ENCODE data around the gene HAND1.

HAND1 gene

DNA sequence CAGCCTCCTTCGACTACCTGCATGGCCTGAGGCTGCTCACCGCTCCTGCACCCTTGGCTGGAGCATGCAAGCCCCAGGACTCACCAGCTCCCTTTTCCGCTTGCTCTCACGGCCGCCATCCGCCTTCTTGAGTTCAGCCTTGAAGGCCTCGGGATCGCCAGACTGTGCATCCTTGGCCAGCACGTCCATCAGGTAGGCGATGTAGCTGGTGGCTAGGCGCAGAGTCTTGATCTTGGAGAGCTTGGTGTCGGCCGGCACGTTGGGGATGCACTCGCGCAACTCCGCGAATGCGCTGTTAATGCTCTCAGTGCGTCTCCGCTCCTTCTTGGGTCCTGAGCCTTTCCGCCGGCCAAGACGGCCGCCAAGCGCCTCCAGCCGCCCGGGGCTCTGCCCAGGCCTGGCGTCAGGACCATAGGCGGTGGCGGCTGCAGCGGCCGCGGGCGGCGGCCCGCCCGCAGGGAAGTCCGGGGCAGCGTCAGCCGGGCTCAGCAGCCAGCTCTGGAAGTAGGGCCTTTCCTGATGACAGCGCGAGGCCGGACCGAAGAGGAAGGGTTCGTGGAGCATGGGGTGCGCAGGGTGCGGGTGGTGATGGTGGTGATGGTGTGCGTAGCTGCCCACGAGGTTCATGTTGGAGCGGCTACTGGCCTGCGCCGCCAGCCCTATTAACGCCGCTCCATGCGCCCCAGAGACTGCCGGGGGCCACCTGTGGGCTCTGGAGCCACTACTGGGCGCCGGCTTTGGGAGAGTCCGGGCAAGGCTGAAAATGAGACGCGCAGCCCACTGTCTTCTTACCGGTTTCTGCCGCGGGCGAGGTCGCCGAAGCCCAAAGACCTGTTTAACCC lies 424 bp downstream of the HAND1 start:
- TF ChIP-seq, protein P1, sequence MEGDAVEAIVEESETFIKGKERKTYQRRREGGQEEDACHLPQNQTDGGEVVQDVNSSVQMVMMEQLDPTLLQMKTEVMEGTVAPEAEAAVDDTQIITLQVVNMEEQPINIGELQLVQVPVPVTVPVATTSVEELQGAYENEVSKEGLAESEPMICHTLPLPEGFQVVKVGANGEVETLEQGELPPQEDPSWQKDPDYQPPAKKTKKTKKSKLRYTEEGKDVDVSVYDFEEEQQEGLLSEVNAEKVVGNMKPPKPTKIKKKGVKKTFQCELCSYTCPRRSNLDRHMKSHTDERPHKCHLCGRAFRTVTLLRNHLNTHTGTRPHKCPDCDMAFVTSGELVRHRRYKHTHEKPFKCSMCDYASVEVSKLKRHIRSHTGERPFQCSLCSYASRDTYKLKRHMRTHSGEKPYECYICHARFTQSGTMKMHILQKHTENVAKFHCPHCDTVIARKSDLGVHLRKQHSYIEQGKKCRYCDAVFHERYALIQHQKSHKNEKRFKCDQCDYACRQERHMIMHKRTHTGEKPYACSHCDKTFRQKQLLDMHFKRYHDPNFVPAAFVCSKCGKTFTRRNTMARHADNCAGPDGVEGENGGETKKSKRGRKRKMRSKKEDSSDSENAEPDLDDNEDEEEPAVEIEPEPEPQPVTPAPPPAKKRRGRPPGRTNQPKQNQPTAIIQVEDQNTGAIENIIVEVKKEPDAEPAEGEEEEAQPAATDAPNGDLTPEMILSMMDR (IDR thresholded peaks at IDR 0.05) = no peak
- no peak overlapping the region for H3K27ac ChIP-seq
- peaks cover 100% of the 10 kb centered on the region for H3K27me3 ChIP-seq
- no peak overlapping the region for H3K4me3 ChIP-seq (ENCODE audit: low read depth in 1 of 2, low read length in 1 of 2)
- no peaks in the 10 kb centered on the region for H3K9me3 ChIP-seq
- peaks cover 0 to 7% of the 10 kb centered on the region in 2 experiments for H3K4me1 ChIP-seq (ENCODE audit: control insufficient read depth in 1 of 2, insufficient read depth in 1 of 2, low read depth in 1 of 2, low read length in 1 of 2)
- no peaks in the 10 kb centered on the region for H3K36me3 ChIP-seq

DNA sequence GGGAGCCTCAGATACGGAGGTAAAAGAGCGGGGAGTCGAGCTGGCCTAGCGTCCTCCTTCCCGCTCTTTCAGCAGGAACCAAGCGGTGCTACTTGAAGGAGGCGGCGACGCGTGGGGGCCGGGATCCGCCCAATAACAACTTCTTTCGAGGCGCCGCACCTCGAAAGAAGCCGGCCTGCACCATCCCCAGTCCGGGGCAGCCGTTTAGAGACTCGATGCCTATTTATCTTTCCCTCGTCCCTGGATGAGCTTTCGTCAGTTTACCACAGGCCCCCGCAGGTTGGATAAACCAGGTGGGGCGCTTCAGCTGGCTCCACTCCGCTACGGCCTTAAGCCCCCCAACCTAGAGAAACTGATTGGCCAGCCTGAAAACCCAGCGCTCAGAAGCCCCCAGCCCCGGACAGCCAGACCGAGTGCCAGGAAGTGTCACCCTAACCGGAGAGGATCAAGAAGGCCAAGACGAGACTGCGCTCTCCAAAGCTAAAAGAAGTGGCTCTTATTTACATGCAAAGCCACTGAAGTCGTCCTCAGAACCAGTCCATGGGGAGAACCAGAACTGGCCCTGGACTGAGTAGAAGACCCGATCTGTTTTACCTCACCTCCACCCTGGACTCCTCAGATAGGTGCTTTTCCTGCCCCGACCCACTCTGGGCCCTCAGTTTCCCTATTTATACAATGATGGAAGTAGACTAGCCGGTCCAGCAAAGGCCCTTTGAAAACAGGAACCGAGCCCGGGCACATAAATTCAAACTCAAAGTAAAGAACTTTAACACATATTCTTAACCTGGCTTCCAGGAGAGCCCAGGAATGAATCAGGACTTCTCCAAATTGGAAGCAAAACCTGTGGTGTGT lies 1.4 kb downstream of the HAND1 start:
- TF ChIP-seq, protein P1 (IDR thresholded peaks at IDR 0.05) = no peak
- H3K4me1 ChIP-seq (ENCODE audit: control insufficient read depth in 1 of 2, insufficient read depth in 1 of 2, low read depth in 1 of 2, low read length in 1 of 2) = peaks cover 0 to 7% of the 10 kb centered on the region in 2 experiments
- H3K27me3 ChIP-seq = peaks cover 100% of the 10 kb centered on the region
- no peaks in the 10 kb centered on the region for H3K9me3 ChIP-seq
- H3K27ac ChIP-seq = no peak overlapping the region
- H3K4me3 ChIP-seq (ENCODE audit: low read depth in 1 of 2, low read length in 1 of 2) = no peak overlapping the region
- no peaks in the 10 kb centered on the region for H3K36me3 ChIP-seq

DNA sequence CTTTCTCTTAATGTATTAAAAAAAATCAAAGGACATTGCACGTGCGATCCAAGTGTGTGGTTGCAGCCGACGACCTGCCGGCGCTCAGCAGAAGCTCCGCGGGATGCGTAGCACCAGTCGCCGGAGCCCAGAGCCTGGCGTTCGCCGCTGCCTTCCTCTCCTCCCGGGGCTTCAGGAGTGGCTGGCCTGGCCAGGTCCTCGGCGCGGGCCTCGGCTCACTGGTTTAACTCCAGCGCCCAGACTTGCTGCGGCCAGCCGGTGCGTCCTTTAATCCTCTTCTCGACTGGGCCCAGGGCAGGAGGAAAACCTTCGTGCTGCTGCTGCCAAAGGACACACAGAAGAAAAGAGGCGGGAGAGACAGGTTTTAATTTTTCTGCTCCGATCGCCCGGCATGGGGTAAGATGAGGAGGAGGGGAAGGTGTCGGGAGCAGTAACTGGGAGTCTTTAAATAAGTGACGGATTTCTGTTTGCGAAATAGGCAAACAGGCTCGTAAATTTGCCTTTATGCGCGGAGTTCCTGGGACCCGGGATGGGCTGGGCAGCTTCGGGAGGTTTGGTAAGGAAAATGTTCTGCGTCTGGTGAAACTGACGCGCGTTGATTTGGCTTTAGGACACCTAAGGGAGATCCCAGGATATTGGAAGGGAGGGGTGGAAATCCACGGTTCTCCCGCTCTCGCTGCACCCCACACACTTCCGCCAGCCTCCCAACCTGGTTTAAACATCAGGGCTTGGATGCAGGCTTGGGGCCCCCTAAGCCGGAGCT lies 2.3 kb downstream of the HAND1 start:
- H3K4me1 ChIP-seq (ENCODE audit: control insufficient read depth in 1 of 2, insufficient read depth in 1 of 2, low read depth in 1 of 2, low read length in 1 of 2) = peaks cover 0 to 7% of the 10 kb centered on the region in 2 experiments
- H3K4me3 ChIP-seq (ENCODE audit: low read depth in 1 of 2, low read length in 1 of 2) = no peak overlapping the region
- no peak overlapping the region for H3K27ac ChIP-seq
- no peaks in the 10 kb centered on the region for H3K36me3 ChIP-seq
- TF ChIP-seq, protein P1 (IDR thresholded peaks at IDR 0.05) = no peak
- H3K9me3 ChIP-seq = no peaks in the 10 kb centered on the region
- H3K27me3 ChIP-seq = peaks cover 100% of the 10 kb centered on the region

DNA sequence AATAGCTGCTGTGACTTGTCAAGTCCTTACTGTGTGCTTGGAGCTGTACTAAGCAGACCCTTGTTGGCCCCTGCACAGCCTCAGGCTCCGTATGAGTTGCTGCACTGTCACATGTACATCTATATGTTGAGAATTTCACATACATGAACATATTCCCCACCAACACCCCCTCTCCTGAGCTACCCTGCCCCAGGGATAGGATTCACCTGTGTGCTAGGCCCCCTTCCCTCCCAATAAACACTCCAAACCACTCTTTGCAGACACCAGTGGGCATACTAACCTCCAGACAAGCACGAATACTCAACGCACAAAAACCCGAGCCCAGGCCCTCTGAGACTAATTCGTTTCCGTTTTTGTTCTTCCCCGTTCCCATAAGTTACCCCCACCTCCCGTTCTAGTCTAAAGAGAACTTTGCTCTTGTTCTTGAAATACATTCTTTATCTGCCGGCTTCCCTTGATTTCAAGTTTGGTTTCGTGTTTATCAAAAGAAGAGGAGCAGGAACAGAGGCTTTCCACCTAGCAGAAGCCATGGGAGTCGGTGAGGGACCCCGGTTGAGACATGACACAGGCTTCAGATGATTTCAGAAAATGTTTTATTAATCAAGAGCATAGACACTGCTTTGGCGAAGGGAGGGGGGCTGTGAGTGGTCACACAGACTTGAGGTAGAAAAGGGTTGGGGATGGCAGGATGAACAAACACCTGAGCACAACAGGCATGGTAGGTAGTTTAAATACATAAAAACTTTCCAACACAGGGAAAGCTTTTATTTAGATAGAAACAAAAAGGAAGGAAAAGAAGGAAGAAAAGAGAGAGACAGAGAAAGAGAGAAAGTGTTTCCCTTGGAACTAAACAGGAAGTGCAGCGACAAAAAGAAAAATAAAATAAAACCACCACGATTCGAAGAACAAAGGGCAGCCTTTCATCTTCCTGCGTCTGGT lies 3.4 kb downstream of the HAND1 start:
- TF ChIP-seq, protein P1 (IDR thresholded peaks at IDR 0.05) = no peak
- H3K27me3 ChIP-seq = peaks cover 100% of the 10 kb centered on the region
- H3K27ac ChIP-seq = no peak overlapping the region
- H3K4me3 ChIP-seq (ENCODE audit: low read depth in 1 of 2, low read length in 1 of 2) = no peak overlapping the region
- H3K36me3 ChIP-seq = no peaks in the 10 kb centered on the region
- H3K4me1 ChIP-seq (ENCODE audit: control insufficient read depth in 1 of 2, insufficient read depth in 1 of 2, low read depth in 1 of 2, low read length in 1 of 2) = peaks cover 0 to 7% of the 10 kb centered on the region in 2 experiments
- H3K9me3 ChIP-seq = no peaks in the 10 kb centered on the region

Measured in neutrophil (primary cell).